SK-N-SH (cell line): ENCODE results near the gene A4GALT.

Source experiments
- CTCF ChIP-seq: fragments of 200-600 bp; sonication (generic); IDR thresholded peaks from 2 replicates; pipeline ENCODE4 v1.6.1; 2017; ENCODE audit warnings: antibody characterized with exemption, mild to moderate bottlenecking, moderate library complexity
- EP300 ChIP-seq, 2 experiments: IDR thresholded peaks; 2 replicates each; pipeline versions ENCODE4 v1.4.0 to v1.6.1; 2012; ENCODE audit warnings: borderline replicate concordance in 1 of 2, low read depth in 1 of 2, low read length in 1 of 2
- EZH2phosphoT487 ChIP-seq: fragments of 200-600 bp; sonication (generic); IDR thresholded peaks from 2 replicates; pipeline ENCODE4 v1.6.1; 2017; ENCODE audit warnings: low read depth, mixed run types, mild to moderate bottlenecking, antibody characterized with exemption, moderate library complexity, borderline replicate concordance
- GABPA ChIP-seq: IDR thresholded peaks from 2 replicates; pipeline ENCODE4 v1.4.0; 2012; ENCODE audit warnings: low read depth, mild to moderate bottlenecking
- JUND ChIP-seq: IDR thresholded peaks from 2 replicates; pipeline ENCODE4 v1.4.0; 2012
- NRF1 ChIP-seq: IDR thresholded peaks from 2 replicates; pipeline ENCODE4 v1.6.1; 2012; ENCODE audit warnings: low read depth, mild to moderate bottlenecking, low read length
- RCOR1 ChIP-seq: fragments of 150-350 bp; IDR thresholded peaks from 2 replicates; pipeline ENCODE4 v1.6.1; 2017; ENCODE audit warnings: antibody characterized with exemption, low read length
- SIN3A ChIP-seq: IDR thresholded peaks from 2 replicates; pipeline ENCODE4 v1.6.1; 2012; ENCODE audit warnings: low read depth, mild to moderate bottlenecking, low read length, moderate library complexity, borderline replicate concordance
- TEAD4 ChIP-seq: IDR thresholded peaks from 2 replicates; pipeline ENCODE4 v1.4.0; 2012; ENCODE audit warnings: mild to moderate bottlenecking, borderline replicate concordance; ENCODE audit not compliant: insufficient read depth
- YY1 ChIP-seq: IDR thresholded peaks from 2 replicates; pipeline ENCODE4 v1.4.0; 2012; ENCODE audit warnings: low read depth, mild to moderate bottlenecking
- TF ChIP-seq, protein P1 (sequence below): IDR thresholded peaks from 2 replicates; pipeline ENCODE4 v1.6.1; 2012; ENCODE audit warnings: mild to moderate bottlenecking, low read depth, low read length, moderate library complexity

DNA sequence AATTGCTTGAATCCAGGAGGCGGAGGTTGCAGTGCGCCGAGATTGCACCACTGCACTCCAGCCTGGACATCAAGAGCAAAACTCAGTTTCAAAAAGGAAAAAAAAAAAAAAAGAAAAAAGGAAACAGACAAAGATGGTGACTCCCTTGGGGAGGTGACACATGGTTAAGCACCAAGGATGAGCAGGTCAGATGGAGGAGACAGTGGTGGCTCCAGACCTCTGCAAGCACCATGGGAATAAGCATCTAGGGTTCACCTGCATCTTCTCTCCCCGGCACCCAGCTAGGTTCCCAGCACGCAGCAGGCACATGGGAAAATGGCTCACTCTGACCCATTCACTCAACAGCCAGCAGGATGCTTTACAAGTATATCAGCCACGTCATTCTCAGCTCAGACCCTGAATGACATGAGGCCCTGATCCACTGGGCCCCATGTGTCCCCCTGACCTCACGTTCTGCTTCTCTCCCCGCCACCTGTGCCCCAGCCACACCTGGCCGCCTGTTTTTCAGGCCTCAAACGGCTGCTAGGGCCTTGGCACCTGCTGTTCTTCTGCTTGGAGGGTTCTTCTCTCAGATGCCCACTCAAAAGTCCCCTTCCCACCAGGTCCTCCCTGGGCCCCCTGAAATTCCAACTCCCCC is 24.2 kb downstream of the A4GALT start:
- TF ChIP-seq SIN3A (no peak), GABPA (no peak), EZH2phosphoT487 (no peak), CTCF (no peak), NRF1 (no peak), RCOR1 (no peak), EP300 (IDR thresholded peaks at IDR 0.05; ENCODE audit: borderline replicate concordance in 1 of 2, low read depth in 1 of 2, low read length in 1 of 2) (no peak), JUND (no peak), TEAD4 (no peak), YY1 (no peak)
- TF ChIP-seq, protein P1, sequence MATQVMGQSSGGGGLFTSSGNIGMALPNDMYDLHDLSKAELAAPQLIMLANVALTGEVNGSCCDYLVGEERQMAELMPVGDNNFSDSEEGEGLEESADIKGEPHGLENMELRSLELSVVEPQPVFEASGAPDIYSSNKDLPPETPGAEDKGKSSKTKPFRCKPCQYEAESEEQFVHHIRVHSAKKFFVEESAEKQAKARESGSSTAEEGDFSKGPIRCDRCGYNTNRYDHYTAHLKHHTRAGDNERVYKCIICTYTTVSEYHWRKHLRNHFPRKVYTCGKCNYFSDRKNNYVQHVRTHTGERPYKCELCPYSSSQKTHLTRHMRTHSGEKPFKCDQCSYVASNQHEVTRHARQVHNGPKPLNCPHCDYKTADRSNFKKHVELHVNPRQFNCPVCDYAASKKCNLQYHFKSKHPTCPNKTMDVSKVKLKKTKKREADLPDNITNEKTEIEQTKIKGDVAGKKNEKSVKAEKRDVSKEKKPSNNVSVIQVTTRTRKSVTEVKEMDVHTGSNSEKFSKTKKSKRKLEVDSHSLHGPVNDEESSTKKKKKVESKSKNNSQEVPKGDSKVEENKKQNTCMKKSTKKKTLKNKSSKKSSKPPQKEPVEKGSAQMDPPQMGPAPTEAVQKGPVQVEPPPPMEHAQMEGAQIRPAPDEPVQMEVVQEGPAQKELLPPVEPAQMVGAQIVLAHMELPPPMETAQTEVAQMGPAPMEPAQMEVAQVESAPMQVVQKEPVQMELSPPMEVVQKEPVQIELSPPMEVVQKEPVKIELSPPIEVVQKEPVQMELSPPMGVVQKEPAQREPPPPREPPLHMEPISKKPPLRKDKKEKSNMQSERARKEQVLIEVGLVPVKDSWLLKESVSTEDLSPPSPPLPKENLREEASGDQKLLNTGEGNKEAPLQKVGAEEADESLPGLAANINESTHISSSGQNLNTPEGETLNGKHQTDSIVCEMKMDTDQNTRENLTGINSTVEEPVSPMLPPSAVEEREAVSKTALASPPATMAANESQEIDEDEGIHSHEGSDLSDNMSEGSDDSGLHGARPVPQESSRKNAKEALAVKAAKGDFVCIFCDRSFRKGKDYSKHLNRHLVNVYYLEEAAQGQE = no peak
